HG02588 (cell line): ENCODE data around the gene CDC42SE1.
A peak's percentile ranks its signal among the peaks of the same experiment; 100 is the strongest.
"Not testable (repeated sequence)": the region's sequence is repeated elsewhere in the genome, so short reads cannot be mapped to it uniquely, and the experiment has no call there.

ENCODE experiments used
- ATAC-seq: cut with Tn5 transposase; IDR thresholded peaks from one replicate; pipeline ENCODE4 v1.9.1; 2021; ENCODE audit warnings: mild to moderate bottlenecking, moderate library complexity; ENCODE audit not compliant: unreplicated experiment

CDC42SE1 gene, protein sequence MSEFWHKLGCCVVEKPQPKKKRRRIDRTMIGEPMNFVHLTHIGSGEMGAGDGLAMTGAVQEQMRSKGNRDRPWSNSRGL

DNA sequence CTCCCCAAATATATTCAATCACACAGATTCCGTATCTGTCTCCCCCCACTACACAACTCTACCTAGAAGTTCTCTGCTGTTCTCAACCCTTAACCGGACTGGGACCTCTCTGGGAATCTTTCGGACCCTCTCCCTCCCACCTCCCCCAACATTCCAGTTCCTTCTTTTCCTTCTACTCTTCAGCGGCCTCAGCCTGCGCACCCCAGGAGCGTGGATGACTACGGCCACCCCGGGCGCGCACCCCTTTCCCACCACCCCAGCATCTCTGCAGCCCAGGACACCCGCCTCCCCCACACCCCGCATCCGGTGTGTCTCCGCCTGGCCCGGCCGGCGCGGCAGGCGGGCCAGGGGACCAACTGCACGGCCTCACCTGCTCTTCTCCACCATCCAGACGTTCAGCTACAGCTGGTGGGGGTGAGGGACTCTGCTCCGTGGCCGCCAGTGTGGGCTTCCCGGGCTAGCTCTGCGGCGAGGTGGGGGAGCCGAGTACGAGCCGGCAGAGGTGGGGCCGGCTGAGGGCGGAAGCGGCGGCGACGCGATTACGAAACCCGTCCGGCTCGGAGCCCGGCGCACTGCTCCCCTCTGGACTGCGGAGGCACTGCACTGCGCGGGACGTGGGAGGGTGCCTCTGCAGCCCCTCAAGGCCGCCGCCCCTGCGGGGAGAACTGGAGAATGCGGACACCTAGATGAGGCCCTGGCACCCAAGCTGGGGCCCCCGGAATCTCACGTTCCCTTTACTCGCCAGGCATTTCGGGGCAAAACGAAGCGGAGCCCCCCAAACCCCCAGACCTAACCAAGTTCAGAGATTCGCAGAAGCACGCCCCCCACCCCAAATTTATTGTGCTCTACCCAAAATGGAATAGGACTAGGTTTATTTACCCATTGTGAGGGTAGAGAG lies at the start of gene CDC42SE1:
Gene CDC42SE1, minus strand, starts transcription at position 514 of the 898 bp plus-strand sequence. CDS start 3,892 bp downstream, outside the sequence.
- ATAC-seq, result peak; percentile 72

DNA sequence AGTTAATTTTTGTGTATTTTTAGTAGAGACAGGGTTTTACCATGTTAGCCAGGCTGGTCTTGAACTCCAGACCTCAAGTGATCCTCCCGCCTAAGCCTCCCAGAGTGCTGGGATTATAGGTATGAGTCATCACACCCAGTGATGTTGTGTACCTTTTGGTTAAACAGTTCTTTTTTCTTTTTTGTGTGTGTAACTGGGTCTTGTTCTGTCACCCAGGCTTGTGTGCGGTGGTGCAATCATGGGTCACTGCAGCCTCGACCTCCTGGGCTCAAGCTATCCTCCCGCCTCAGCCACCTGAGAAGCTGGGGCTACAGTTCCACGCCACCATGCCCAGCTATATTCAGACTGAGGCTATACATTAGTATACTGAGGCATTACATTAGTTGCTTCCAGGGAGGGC lies 48.9 kb upstream of the CDC42SE1 start:
- ATAC-seq, result no peak

DNA sequence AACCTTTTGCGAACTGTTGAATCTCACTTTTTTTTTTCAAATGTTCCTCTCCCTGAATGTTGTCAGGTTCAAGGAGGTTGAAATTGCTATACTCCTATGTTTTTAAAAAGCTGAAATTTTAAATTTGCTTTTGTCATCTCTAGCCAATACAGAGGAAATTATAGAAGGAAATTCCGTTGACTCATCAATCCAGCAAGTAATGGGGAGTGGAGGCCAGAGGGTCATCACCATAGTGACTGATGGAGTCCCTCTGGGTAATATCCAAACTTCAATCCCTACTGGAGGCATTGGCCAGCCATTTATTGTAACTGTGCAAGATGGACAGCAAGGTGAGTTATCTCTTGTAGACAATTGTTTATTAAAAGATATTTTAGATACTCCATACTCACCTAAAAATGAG lies 47.5 kb upstream of the CDC42SE1 start:
- ATAC-seq, result no peak

DNA sequence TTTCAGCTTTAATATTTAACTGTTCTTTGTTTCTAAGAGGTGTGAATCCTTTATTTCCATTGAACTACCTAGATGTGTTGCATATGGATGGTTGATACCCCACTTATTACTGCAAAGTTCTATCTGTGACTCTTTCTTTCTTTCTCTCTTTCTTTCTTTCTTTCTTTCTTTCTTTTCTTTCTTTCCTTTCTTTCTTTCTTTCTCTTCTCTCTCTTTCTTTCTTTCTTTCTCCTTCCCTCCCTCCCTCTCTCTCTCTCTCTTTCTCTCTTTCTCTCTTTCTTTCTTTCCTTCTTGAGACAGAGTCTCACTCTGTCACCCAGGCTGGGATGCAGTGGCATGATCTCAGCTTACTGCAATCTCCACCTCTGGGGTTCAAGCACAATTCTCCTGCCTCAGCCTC lies 45.2 kb upstream of the CDC42SE1 start:
- no peak for ATAC-seq

DNA sequence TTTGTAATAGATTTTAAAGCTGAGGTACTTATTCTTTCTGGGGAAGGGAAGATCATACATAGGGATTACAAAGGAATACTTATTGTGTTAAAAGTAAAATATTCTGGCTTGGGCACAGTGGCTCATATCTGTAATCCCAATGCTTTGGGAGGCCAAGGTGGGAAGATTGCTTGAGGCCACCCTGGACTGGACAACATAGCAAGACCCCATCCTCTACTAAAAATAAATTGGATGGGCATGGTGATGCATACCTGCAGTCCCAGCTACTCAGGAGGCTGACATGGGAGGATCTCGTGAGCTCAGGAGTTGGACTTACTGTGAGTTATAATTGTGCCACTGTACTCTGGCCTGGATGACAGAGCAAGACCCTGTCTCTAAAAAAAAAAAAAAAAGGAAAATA lies 38.7 kb upstream of the CDC42SE1 start:
- ATAC-seq, result no peak

DNA sequence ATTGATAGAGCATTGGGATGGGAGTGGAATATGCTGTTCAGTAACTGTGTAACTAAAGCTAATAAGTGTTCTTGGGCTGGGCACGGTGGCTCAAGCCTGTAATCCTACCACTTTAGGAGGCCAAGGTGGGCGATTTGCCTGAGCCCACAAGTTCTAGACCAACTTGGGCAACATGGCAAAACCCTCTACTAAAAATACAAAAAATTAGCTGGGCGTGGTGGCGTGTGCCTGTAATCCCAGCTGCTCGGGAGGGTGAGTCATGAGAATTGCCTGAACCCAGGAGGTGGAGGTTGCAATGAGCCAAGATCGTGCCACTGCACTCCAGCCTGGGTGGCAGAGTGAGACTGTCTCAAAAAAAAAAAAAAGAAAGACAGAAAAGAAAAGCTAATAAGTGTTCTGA lies 38.0 kb upstream of the CDC42SE1 start:
- not testable (repeated sequence) for ATAC-seq

DNA sequence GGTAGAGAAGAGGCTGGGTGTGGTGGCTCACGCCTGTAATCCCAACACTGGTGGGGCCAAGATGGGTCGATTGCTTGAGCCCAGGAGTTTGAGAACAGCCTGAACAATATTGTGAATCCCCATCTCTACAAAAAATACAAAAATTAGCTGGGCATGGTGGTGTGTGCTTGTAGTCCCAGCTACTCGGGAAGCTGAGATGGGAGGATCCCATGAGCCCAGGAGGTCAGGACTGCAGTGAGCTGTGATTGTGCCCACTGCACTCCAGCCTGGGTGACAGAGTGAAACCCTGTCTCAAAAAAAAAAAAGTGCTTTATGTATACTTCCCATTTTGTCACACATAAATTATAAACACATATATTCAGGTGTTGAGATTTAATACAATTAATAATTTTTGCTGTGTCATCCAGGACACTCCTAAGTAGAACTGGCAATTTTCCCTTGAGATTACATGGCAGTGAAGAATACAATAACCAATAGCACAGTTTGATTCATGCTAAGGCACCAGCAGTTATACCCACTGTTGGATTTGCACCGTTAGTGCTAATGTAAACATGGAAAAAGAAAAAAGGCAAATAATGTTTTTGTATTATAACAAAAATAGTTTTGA lies 26.6 kb upstream of the CDC42SE1 start:
- no peak for ATAC-seq

DNA sequence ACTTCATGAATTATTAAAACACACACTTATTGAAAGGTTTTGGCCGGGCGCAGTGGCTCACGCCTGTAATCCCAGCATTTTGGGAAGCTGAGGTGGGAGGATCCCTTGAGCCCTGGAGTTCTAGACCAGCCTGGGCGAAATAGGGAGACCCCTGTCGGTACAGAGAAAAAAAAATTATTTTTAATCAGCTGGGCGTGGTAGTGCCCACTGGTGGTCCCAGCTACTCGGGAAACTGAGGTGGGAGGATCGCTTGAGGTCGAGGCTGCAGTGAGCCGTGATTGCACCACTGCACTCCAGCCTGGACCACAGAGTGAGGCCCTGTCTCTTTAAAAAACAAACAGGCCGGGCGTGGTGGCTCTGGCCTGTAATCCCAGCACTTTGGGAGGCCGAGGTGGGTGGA lies 12.8 kb upstream of the CDC42SE1 start:
- no peak for ATAC-seq

DNA sequence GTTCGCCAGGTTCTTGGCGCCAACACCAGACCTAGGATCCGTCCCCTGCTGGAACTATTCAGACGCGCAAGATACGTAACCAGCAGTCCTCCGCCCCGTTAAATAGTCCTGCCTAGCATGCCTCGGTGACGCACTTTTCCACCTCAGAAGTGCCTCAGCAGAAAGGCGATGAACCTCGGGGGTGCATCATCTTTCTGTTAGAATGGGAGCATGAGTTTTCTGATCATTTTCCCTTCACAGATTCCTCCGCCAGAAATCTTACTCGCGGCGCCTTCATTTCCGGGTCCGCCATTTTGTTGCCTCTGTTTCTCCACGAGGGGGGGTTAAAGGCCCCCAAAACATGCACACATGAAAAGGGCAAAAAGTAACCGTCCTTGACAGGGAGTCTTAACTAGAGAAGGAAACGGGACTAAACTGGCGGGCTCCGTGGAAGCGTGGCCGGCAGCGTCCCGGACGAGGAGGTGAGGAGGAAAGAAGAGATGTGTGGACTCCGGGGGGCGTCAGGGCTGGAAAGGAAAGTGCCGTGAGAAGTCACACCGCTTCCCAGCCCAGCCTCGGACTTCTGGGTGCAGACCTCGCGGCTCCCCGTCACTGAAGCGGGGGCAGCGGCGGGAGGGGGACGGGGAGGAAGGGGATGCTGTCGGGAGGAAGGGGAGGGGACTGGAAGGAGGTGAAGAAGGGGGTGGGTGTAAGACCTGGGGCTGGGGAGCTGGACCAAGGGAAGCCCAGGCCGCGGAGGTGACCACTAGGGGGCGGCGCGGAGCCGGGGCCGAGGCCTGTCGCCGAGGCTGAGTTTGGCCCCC lies 11.3 kb upstream of the CDC42SE1 start, which contains the start of gene GABPB2:
Gene GABPB2, plus strand, starts transcription at position 288 of the 803 bp plus-strand sequence. CDS start 17,429 bp downstream, outside the sequence.
- peak; percentile 61 for ATAC-seq

DNA sequence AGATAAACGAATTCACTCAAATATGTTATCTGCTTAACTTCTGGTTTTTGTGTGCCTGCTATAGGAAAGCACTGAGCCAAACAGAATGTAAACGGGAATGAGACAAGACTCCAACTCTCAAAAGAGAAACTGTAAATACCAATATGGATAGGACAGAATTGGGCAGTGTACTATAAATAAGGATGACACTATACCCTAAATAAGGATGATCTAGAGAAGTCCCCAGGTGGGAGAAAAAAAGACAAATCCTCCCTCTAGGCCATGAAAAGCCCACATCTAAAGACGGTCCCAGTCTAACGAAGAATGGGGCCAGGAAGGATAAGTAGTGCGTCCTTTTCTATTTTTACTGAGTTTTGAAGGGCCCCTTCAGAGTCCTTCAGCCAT lies 9.7 kb upstream of the CDC42SE1 start:
- no peak for ATAC-seq

DNA sequence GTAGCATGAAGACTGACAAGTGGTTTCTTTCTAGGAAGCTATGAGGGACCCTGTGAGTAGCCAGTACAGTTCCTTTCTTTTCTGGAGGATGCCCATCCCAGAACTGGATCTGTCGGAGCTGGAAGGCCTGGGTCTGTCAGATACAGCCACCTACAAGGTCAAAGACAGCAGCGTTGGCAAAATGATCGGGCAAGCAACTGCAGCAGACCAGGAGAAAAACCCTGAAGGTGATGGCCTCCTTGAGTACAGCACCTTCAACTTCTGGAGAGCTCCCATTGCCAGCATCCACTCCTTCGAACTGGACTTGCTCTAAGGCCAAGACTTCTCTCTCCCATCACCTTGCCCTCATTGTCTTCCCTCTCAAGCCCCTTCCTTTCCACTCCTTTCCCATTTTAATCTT lies 7.8 kb upstream of the CDC42SE1 start:
- ATAC-seq, result no peak

DNA sequence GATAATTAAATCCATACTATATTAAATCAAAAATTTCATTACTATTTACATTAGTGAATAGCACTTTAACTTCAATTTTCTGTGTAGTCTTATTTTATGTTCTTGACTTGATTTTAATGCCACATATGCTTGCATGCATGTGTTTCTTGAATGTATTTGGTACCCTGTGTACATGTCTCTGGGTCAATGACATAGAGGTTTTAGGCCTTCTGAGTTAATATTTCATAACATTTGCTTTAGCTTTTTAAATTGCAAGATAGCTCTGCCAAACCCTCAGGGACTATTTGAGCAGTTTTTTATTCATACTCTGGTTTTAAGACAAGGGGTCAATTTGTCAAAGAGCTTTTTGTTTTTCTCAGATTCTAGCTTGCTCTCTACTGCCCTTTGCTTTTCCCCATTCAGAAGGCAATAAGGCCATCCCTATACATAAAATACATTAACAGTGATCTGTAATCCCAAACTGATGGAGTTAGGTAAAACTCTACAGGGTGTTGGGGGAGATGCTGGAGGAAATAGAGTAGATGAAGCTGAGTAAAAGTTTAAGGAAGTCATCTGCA lies 5.7 kb upstream of the CDC42SE1 start:
- no peak for ATAC-seq

DNA sequence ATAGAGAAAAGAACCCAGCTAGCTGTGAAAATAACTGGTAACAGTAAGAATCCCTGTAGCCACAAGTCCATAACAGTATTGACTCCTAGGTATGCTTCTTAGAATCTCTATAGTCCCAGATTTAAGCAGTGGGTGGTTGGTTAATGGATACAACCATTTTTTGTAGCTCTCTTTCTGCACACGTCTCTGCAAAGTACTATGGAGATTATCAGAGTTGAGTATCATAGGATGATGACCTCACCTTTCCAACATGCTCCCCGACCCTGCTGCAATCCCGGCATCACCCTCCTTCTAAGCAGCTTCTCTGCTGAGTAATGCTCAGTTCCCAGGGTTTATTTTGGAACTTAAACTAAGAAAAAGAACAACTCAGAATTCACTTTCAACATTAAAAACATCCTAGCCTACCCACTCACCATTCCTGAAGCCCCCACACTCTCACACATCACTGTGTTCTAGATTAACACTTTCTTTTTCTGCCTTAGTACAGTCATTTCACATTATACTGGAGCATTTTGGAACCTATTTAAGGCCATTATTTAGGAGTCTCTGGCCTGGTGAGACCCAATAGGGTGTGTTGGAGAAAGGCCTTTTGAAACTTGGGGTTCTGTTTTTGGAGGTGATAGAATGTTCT lies 3.4 kb upstream of the CDC42SE1 start:
- ATAC-seq, result no peak

DNA sequence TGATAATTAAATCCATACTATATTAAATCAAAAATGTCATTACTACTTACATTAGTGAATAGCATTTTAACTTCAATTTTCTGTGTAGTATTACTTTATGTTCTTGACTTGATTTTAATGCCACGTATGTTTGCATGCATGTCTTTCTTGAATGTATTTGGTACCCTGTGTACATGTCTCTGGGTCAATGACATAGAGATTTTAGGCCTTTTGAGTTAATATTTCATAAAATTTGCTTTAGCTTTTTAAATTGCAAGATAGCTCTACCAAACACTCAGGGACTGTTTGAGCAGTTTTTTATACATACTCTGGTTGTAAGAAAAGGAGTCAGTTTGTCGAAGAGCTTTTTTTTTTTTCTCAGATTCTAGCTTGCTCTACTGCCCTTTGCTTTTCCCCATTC lies 2.3 kb upstream of the CDC42SE1 start:
- ATAC-seq, result no peak

DNA sequence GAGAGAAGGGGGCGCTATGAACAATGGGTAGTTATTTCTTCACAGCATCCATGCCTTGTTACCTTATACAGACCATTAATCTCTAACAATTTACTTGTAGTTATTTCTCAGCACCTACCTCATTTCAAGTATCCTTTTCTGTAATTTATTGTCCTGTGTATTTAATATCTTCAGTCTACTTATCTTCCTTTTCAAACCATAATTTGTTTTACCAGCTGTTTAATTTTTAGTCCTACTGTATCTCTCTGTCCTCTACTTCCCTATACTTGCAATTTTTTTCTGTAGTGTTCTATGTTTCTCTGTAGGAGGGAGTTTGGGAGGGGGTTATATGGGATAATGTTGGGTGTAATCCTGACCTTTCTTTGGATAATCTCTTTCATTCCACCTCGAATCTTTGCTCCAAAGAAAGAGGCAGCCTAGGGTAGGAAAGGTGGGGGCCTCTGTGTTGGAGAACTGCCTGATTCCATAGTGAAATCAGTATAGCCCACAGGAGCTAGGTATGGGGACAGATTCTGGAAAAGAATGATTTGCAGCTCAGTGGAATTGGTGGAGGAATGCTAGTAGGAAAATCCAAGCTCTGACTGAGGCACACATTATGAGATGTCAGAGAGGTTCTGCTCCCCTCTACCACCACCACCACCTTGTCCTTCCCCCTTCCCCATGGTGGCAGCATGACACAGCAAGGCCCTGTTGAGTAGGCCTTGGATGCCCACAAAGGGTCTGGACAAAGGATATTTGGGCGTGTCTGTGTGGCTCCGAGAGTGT lies 1.4 kb upstream of the CDC42SE1 start:
- ATAC-seq, result no peak

DNA sequence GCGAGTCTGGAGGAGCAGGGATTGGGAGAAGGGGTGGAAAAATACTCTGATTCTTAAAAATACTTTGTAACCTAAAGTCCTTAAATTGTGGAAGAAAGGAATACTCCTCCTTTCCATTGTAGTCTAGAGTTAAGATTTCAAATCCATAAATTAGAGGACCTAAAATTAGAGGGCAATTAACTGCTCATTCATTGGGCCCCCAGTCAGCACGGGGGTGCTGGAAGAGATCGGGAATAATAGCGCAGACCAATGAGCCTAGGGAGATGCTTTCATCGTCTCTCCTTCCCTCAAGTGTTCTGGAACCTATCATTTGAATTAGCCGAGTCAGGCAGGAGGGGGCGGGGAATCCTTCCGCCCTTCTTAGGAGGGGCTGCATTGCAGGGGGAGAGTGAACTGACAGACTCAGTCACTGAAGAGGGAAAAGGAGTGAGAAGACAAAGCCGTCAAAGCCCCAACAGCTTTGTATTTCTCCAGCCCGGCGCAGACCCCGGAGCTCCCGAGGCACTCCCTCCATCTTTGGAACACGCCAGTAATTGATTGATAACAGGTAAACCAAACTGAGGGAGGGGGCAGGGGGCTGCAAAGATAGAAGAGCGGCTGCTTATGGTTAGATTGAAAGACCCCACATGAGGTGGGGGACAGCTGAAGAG lies 710 bp upstream of the CDC42SE1 start, which contains the start of gene MLLT11:
Gene MLLT11, plus strand, starts transcription at position 391 of the 650 bp plus-strand sequence. CDS start 6,828 bp downstream, outside the sequence.
- no peak for ATAC-seq

DNA sequence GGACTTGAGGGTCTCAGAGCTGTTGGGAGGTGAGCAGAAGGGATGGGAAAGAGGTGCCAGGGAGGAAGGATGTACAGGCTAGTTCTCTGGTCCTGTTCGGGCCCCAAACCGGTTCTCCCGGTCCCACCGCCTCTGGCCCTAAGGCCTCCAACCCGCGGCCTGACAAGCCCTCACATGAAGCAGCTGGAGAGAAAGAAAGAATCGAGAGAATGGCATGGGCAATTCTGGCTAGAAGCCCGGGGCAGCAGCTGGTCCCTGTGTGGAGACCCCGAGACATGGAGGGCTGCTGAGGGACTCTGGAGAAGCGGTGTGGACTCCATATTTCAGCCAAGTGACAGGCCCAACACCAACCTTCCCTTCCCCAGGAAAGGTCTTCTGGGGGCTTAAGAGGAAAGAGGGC lies 730 bp downstream of the CDC42SE1 start:
- ATAC-seq, result no peak

DNA sequence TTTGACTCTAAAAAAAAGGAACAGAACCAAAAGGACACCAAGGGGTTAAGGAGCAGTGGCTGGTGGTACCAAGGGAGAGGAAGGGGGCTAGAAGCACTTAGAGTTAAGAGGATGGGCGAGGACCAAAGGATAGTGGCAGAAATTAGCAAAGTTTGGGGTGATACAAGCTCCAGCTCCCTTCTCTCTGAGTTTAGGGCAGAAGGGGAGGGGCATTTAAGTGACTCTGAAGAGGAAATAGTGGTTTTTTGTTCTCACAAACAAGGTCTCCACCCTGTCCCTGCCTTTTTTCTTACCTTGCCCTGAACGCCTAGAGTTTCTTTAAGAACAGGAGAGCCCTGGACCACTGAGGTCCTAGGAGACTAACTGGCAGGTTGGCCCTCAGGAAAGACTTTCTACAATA lies 3.3 kb downstream of the CDC42SE1 start:
- no peak for ATAC-seq

DNA sequence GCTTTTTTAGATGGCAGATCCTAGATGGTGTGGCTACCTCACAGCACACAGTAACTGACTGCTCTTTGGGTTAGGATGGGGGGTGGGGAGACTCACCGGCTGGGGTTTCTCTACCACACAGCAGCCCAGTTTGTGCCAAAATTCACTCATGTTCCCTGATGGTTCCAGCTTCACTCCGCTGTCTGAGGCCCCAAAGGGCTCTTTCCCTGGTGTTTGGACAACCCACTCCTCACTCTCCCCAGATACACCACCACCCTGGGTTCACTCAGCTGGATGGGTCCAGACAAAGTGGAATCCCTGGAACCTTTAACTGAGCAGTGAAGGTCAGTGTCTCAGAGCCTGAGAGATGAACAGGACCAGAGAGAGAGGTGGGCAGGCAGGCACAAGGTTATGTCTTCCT lies 3.8 kb downstream of the CDC42SE1 start:
- ATAC-seq, result no peak
